ENCODE results near the gene FBXO24. TPM values are rescaled to one million over a fixed set of nuclear protein-coding genes. Genes with fewer than 3 reads are reported as not detected.

FBXO24 gene
- total and polyA plus RNA-seq, 2 of the 8 experiments (the other 6 are each of a cell fraction or from before 2014, with no cell fraction given) = 0.35 to 0.57 TPM

- H2AK5ac ChIP-seq (ENCODE audit: low read depth, low read length) = no peak overlapping the region
- DNase-seq (ENCODE audit: low read depth in 1 of 2, low spot score in 2 of 2) (no peak), FAIRE-seq (no peak)
- H3K9me3 ChIP-seq (ENCODE audit: insufficient read depth in 2 of 2, low read depth in 1 of 2, low read length in 1 of 2) = no peaks in the 10 kb centered on the region
- ChIA-PET POLR2A (ENCODE audit: partially characterized antibody) (interaction anchor here (1.0 to 10.0 kb wide), 6 partner anchors 10 to 94 kb away, joined by 3 to 172 read pairs (median 4); partner anchors contain the start of genes PCOLCE and SAP25), CTCF (ENCODE audit: partially characterized antibody) (interaction anchor here (2.4 to 11.4 kb wide), 4 partner anchors 10 to 114 kb away, joined by 7 to 171 read pairs (median 32); partner anchors contain the start of gene SAP25)
- no peak overlapping the region for H3K14ac ChIP-seq (ENCODE audit: insufficient read length)
- H2BK12ac ChIP-seq (ENCODE audit: low read depth, low read length) = no peak overlapping the region
- H2BK5ac ChIP-seq (ENCODE audit: low read depth, low read length) = no peak overlapping the region
- H3K4me3 ChIP-seq (ENCODE audit: extremely low read depth in 1 of 4, insufficient read depth in 2 of 4, low read depth in 3 of 4, low read length in 4 of 4) = no peak overlapping the region
- H2AFZ ChIP-seq (ENCODE audit: low read length) = no peak overlapping the region
- H2BK15ac ChIP-seq (ENCODE audit: low read length) = no peak overlapping the region
- H4K5ac ChIP-seq (ENCODE audit: insufficient read length, low read depth, low read length) = no peak overlapping the region
- 0 out of 7 replicates have a peak overlapping the region, but pooled peaks of 1 of the 4 experiments have one; percentile 19 for H3K9ac ChIP-seq (replicated peaks in 1 of 4; ENCODE audit: extremely low read depth in 1 of 4, low read depth in 3 of 4, low read length in 3 of 4)
- TF ChIP-seq CHD1 (IDR thresholded peaks at IDR 0.05; ENCODE audit: low read depth, low read length) = no peak
- no peak for TF ChIP-seq ASH2L (IDR thresholded peaks at IDR 0.05; ENCODE audit: low read length)
- TF ChIP-seq TBP (IDR thresholded peaks at IDR 0.05; ENCODE audit: low read depth, low read length) = no peak
- TF ChIP-seq CREB1 (IDR thresholded peaks at IDR 0.05) = no peak
- no peak for TF ChIP-seq BRCA1 (IDR thresholded peaks at IDR 0.05; ENCODE audit: low read depth, low read length)
- TF ChIP-seq NRF1 (IDR thresholded peaks at IDR 0.05; ENCODE audit: low read depth, low read length) = no peak
- no peak for TF ChIP-seq SP2 (IDR thresholded peaks at IDR 0.05; ENCODE audit: low read length)
- no peak for TF ChIP-seq CBX5 (IDR thresholded peaks at IDR 0.05; ENCODE audit: low read depth, low read length)
- H3K36me3 ChIP-seq (ENCODE audit: control insufficient read depth in 2 of 4, insufficient read depth in 4 of 4, low read length in 3 of 4) = peaks cover 15 to 29% (median 23%) of the 10 kb centered on the region in 4 experiments
- peaks cover 0 to 11% of the 10 kb centered on the region in 2 experiments; a peak in 1 of 4 replicates for H3K79me2 ChIP-seq (ENCODE audit: control insufficient read depth in 1 of 2, insufficient read depth in 2 of 2, low read length in 2 of 2)
- H3K56ac ChIP-seq (replicated peaks; ENCODE audit: insufficient read length, low read depth, low read length) = no peak overlapping the region
- H2BK20ac ChIP-seq (ENCODE audit: low read length) = no peak overlapping the region
- H4K20me1 ChIP-seq (replicated peaks in 1 of 2; ENCODE audit: control insufficient read depth in 1 of 2, insufficient read depth in 2 of 2, low read length in 2 of 2) = peaks cover 2 to 14% of the 10 kb centered on the region in 2 experiments
- no peak overlapping the region for H2BK120ac ChIP-seq (replicated peaks; ENCODE audit: low read depth, low read length)
- H3K4me2 ChIP-seq (ENCODE audit: insufficient read depth in 1 of 2, low read depth in 2 of 2, low read length in 2 of 2) = no peak overlapping the region; a peak in 1 of 4 replicates
- peaks cover 0 to 2% (median 0%) of the 10 kb centered on the region in 4 experiments; a peak in 1 of 7 replicates for H3K27me3 ChIP-seq (replicated peaks in 1 of 4; ENCODE audit: control insufficient read depth in 3 of 4, extremely low read depth in 1 of 4, insufficient read depth in 3 of 4, low read length in 3 of 4)
- no peak overlapping the region for H3K23ac ChIP-seq (ENCODE audit: insufficient read length)
- no peak overlapping the region for H4K8ac ChIP-seq (ENCODE audit: extremely low read depth, insufficient read depth, low read length)
- 88% methylated on average over 11 of the region's 11 CpGs; no CpG with 5 or more reads in 1 of the 2 experiments for WGBS, 2 experiments (ENCODE audit: extremely low coverage in 1 of 2, insufficient coverage in 1 of 2, insufficient read length in 1 of 2, insufficient replicate concordance in 2 of 2, low coverage in 1 of 2, low lambda C conversion rate in 2 of 2, missing lambda C conversion rate in 1 of 2)
- no peak overlapping the region for H3K18ac ChIP-seq (ENCODE audit: extremely low read depth, low read length)
- peaks cover 5% of the 10 kb centered on the region for H3K79me1 ChIP-seq (ENCODE audit: low read depth, low read length)
- peaks cover 0 to 22% (median 13%) of the 10 kb centered on the region in 4 experiments; a peak in 6 of 7 replicates for H3K4me1 ChIP-seq (replicated peaks in 1 of 4; ENCODE audit: control insufficient read depth in 3 of 4, insufficient read depth in 4 of 4, low read length in 3 of 4)
- peaks cover 17% of the 10 kb centered on the region for H3K23me2 ChIP-seq (ENCODE audit: low read depth, low read length)
- H3K4ac ChIP-seq (replicated peaks; ENCODE audit: insufficient read length, low read depth, low read length) = no peak overlapping the region
- no peak overlapping the region for H4K91ac ChIP-seq (replicated peaks; ENCODE audit: insufficient read length, low read length)
- H3K27ac ChIP-seq (ENCODE audit: low read depth, low read length) = no peak overlapping the region
Measured at GRCh38 chr7:100582650-100583049, 3.5 kb upstream of the FBXO24 start.

All from H1 (cell line).